Small intestine (tissue), 7 donors: ENCODE data around the gene NRCAM. TPM values are rescaled to one million over a fixed set of nuclear protein-coding genes. Genes with fewer than 3 reads are reported as not detected.

Experiments used
- DNase-seq, 2 donors: peaks; one replicate each; pipeline versions ENCODE4 v3.0.0 to v3.0.0-alpha.2; 2013
- FAIRE-seq: peaks from 2 replicates; lab custom pipeline; 2012; peaks lifted over from hg19 to GRCh38; lab: Jason Lieb, UNC
- H3K27ac ChIP-seq, 3 donors: one replicate each; pipeline ENCODE4 v1.5.1; 2013; ENCODE audit warnings: low read length in 2 of 3, mild to moderate bottlenecking in 2 of 3, control low read depth in 1 of 3, inconsistent platforms in 1 of 3, low read depth in 1 of 3, moderate library complexity in 1 of 3
- H3K27me3 ChIP-seq, 3 donors: one replicate each; pipeline ENCODE4 v1.6.1; 2013; ENCODE audit warnings: low read length in 3 of 3, inconsistent platforms in 1 of 3; ENCODE audit not compliant: control insufficient read depth in 3 of 3, insufficient read depth in 3 of 3
- H3K36me3 ChIP-seq, 3 donors: one replicate each; pipeline ENCODE4 v1.6.1; 2013; ENCODE audit warnings: low read length in 3 of 3, inconsistent platforms in 1 of 3, low read depth in 1 of 3, mild to moderate bottlenecking in 1 of 3, moderate library complexity in 1 of 3; ENCODE audit not compliant: control insufficient read depth in 3 of 3, insufficient read depth in 2 of 3
- H3K4me1 ChIP-seq, 3 donors: one replicate each; pipeline ENCODE4 v1.6.1; 2013; ENCODE audit warnings: low read length in 2 of 3, inconsistent platforms in 1 of 3, low read depth in 1 of 3, mild to moderate bottlenecking in 1 of 3, moderate library complexity in 1 of 3; ENCODE audit not compliant: control insufficient read depth in 3 of 3, insufficient read depth in 2 of 3
- H3K4me3 ChIP-seq, 3 donors: one replicate each; pipeline ENCODE4 v1.5.1; 2013; ENCODE audit warnings: low read length in 3 of 3, control low read depth in 1 of 3, inconsistent platforms in 1 of 3, low read depth in 1 of 3, mild to moderate bottlenecking in 1 of 3, moderate library complexity in 1 of 3
- H3K9me3 ChIP-seq, 2 donors: one replicate each; pipeline ENCODE4 v1.6.1; 2013; ENCODE audit warnings: low read depth in 1 of 2, low read length in 1 of 2; ENCODE audit not compliant: control insufficient read depth in 2 of 2, insufficient read depth in 1 of 2
- WGBS, 3 donors: extraction: QIAGEN DNeasy Blood & Tissue Kit; methylation state at CpG; one replicate each; pipeline ENCODE4 v1.1.7; 2013; 5-methylcytosine and 5-hydroxymethylcytosine counted together
- polyA plus RNA-seq, 4 donors: library from polyadenylated mRNA; stranded (reverse) in 3 of 4; unstranded in 1 of 4; fragments of 200-250 nt in 3 of 4; fragments of 120-200 nt in 1 of 4; gene quantifications; one replicate each; pipeline versions ENCODE4 v1.2.1 to v1.2.3, GENCODE V29; 2013
- donor health status: healthy with polysubstance abuse.
- donor health status: control.
- donor health status: control.
- donor health status: Bipolar disorder and iron deficiency.
- donor health status: healthy.

NRCAM gene
- polyA plus RNA-seq, 4 donors = 0.27 to 6.8 (median 1.4) TPM

DNA sequence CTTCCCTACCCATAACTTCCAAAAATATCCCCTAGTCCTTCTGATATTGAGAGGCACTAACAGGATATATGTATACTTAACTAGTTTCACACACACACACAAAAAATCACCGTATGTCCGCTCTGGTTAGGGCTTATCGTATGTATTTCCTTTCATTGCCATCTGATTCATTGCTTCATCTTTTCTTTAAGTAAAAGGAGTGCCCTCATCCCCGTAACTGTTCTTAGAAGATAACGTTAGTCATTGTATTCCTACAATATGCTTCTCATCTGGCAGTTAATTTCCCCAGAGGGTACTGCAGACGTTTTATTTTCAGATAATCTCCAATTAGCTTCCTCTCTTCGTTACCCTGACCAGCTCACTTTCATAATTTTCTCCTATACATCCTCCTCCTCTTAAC, 37.3 kb downstream of the NRCAM start:
- H3K27ac ChIP-seq = no peak overlapping the region
- H3K4me3 ChIP-seq = no peak overlapping the region
- FAIRE-seq = no peak
- DNase-seq = no peak
- peaks cover 0 to 2% (median 0%) of the 10 kb centered on the region in 3 donors for H3K27me3 ChIP-seq
- WGBS, 3 donors = 53 to 67% (median 60%) methylated on average over 7 of the region's 7 CpGs
- no peaks in the 10 kb centered on the region for H3K9me3 ChIP-seq
- H3K4me1 ChIP-seq = no peaks in the 10 kb centered on the region
- no peaks in the 10 kb centered on the region for H3K36me3 ChIP-seq

DNA sequence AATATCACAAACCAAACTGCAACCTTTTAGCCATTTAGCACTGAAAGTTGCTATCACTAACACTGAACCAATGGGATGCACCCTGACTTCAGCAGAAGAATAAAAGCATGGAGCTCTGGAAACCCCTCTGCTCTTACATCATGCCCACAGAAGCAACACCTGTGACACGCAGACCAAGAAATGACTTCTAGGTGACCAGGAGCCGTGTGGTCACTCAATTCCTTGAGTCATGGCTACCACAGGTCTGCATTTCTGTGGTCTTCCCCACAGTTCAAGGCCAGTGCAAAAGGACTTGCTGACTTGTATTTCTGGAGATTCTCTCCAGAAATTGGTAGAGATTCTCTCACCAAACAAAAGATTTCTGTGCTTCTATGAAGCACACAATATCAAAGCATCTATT, 38.3 kb downstream of the NRCAM start:
- Histone ChIP-seq H3K27ac (no peak overlapping the region), H3K4me3 (no peak overlapping the region), H3K36me3 (no peaks in the 10 kb centered on the region), H3K4me1 (no peaks in the 10 kb centered on the region), H3K9me3 (no peaks in the 10 kb centered on the region), H3K27me3 (peaks cover 0 to 2% (median 0%) of the 10 kb centered on the region in 3 donors)
- WGBS, 3 donors = 46 to 50% (median 48%) methylated on average over 2 of the region's 2 CpGs
- no peak for FAIRE-seq
- DNase-seq = no peak

DNA sequence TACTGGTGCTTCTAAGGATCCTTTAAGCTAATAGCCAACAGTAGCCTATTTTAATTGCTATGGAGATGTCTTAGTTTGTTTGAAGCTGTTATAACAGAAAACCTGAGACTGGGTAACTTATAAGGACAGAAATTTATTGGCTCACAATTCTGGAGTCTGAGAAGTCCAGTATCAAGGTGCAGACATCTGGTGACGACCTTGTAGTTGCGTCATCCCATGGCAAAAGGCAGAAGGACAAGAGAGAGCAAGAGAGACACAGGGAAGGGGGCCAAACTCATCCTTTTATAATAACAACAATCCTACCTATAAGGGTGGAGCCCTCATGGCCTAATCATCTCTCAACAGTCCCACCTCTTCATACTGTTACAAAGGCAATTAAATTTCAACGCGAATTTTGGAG, 39.1 kb downstream of the NRCAM start:
- Histone ChIP-seq H3K27me3 (peaks cover 0 to 2% (median 0%) of the 10 kb centered on the region in 3 donors), H3K9me3 (no peaks in the 10 kb centered on the region), H3K27ac (no peak overlapping the region), H3K4me1 (no peaks in the 10 kb centered on the region), H3K4me3 (no peak overlapping the region), H3K36me3 (no peaks in the 10 kb centered on the region)
- 82 to 88% (median 88%) methylated on average over 4 of the region's 4 CpGs for WGBS, 3 donors
- no peak for DNase-seq
- FAIRE-seq = no peak

DNA sequence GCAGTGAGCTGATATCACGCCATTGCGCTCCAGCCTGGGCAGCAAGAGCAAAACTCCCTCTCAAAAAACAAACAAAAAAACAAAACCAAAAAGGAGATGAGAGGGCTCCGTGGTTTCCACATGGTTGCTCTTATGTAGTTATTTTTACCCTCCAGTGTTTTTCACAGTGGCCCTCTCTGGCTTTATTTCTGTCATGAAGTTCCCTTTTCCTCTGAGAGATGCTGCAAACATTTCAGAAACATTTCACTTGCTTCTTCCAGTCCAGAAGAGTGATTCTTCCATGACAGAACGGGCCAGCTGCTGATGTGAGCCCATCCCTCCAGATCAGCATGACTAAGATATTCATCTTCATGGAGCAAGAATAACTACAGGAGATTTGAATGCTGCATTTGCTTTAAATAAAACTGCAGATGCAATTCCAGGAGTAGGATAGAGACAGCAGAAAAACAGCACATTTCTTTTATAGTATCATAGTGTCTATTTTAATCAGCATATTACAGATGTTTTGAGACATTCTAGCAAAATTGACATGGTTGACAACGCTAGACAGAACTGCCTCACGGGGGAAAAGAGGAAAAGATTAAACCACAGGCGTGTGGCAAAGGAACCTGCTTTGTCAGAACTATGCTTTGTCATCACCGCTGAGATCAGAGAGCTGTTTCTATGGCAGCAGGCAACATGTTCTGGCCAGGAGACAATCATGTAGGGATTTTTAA, 40.3 kb downstream of the NRCAM start:
- Histone ChIP-seq H3K27me3 (peaks cover 0 to 2% (median 0%) of the 10 kb centered on the region in 3 donors), H3K4me3 (no peak overlapping the region), H3K27ac (no peak overlapping the region), H3K4me1 (no peaks in the 10 kb centered on the region), H3K9me3 (no peaks in the 10 kb centered on the region), H3K36me3 (no peaks in the 10 kb centered on the region)
- no peak for DNase-seq
- 57 to 74% (median 60%) methylated on average over 8 of the region's 8 CpGs for WGBS, 3 donors
- FAIRE-seq = no peak

GRCh38 chr7:108415084-108415483, 41.2 kb downstream of the NRCAM start:
- no peak overlapping the region for H3K27ac ChIP-seq
- H3K4me1 ChIP-seq = no peaks in the 10 kb centered on the region
- H3K9me3 ChIP-seq = no peaks in the 10 kb centered on the region
- no peak for DNase-seq
- 78 to 91% (median 87%) methylated on average over 4 of the region's 4 CpGs for WGBS, 3 donors
- no peak for FAIRE-seq
- peaks cover 0 to 2% (median 0%) of the 10 kb centered on the region in 3 donors for H3K27me3 ChIP-seq
- no peaks in the 10 kb centered on the region for H3K36me3 ChIP-seq
- H3K4me3 ChIP-seq = no peak overlapping the region

GRCh38 chr7:108413782-108414492, 42.3 kb downstream of the NRCAM start:
- DNase-seq (no peak), FAIRE-seq (no peak)
- H3K27ac ChIP-seq = no peak overlapping the region
- 73 to 87% (median 75%) methylated on average over 3 of the region's 3 CpGs for WGBS, 3 donors
- no peak overlapping the region for H3K4me3 ChIP-seq
- H3K4me1 ChIP-seq = no peaks in the 10 kb centered on the region
- H3K36me3 ChIP-seq = no peaks in the 10 kb centered on the region
- H3K9me3 ChIP-seq = no peaks in the 10 kb centered on the region
- H3K27me3 ChIP-seq = peaks cover 0 to 2% (median 0%) of the 10 kb centered on the region in 3 donors

DNA sequence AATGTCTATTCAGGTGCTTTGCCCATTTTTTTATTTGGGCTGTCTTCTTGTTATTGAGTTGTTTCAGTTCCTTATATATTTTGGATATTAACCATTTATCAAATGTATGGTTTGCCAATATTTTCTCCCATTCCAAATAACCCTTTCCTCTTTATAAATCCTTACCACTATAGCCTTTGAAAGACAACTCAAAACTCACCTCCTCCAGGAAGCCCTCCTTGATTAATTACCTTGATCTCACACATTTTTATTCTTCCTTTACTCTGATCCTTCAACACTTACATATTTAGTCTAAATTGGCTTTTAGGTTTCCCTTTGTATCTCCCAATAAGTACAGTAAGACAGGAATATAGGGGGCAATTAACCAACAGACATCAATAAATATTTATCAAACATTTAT, 42.9 kb downstream of the NRCAM start:
- FAIRE-seq (no peak), DNase-seq (no peak)
- Histone ChIP-seq H3K27ac (no peak overlapping the region), H3K27me3 (peaks cover 0 to 2% (median 0%) of the 10 kb centered on the region in 3 donors), H3K9me3 (no peaks in the 10 kb centered on the region), H3K4me3 (no peak overlapping the region), H3K4me1 (no peaks in the 10 kb centered on the region), H3K36me3 (no peaks in the 10 kb centered on the region)

GRCh38 chr7:108409146-108409545, 47.1 kb downstream of the NRCAM start:
- no peaks in the 10 kb centered on the region for H3K27me3 ChIP-seq
- no peak for DNase-seq
- H3K9me3 ChIP-seq = no peaks in the 10 kb centered on the region
- no peaks in the 10 kb centered on the region for H3K36me3 ChIP-seq
- 93 to 97% (median 93%) methylated on average over 6 of the region's 6 CpGs for WGBS, 3 donors
- no peak overlapping the region for H3K4me3 ChIP-seq
- no peak overlapping the region for H3K27ac ChIP-seq
- no peak for FAIRE-seq
- H3K4me1 ChIP-seq = no peaks in the 10 kb centered on the region
